Thyroid gland (tissue), 4 donors: ENCODE results near the gene NPHP4. TPM values are rescaled to one million over a fixed set of nuclear protein-coding genes. Genes with fewer than 3 reads are reported as not detected.

Experiments
- DNase-seq, 2 donors: peaks; one replicate each; pipeline ENCODE4 v3.0.0-alpha.2; 2019
- H3K27ac ChIP-seq, 3 donors: fragments of 200-600 bp; sonication (generic); 1 replicate in 2 of 3; 2 replicates in 1 of 3; pipeline ENCODE4 v1.5.1; 2016 to 2019; ENCODE audit warnings: mild to moderate bottlenecking in 1 of 3, moderate library complexity in 1 of 3
- H3K27me3 ChIP-seq: fragments of 200-600 bp; sonication (generic); one replicate; pipeline ENCODE4 v1.5.1; 2019
- H3K36me3 ChIP-seq, 2 donors: fragments of 200-600 bp; sonication (generic); one replicate each; pipeline ENCODE4 v1.5.1; 2016 to 2019
- H3K4me1 ChIP-seq, 2 donors: fragments of 200-600 bp; sonication (generic); one replicate each; pipeline ENCODE4 v1.5.1; 2017 to 2019
- H3K4me3 ChIP-seq, 3 donors: fragments of 200-600 bp; sonication (generic); replicated peaks in 1 of 3; 1 replicate in 2 of 3; 2 replicates in 1 of 3; pipeline ENCODE4 v1.5.1; 2016; ENCODE audit warnings: mild to moderate bottlenecking in 1 of 3
- H3K9me3 ChIP-seq: fragments of 200-600 bp; sonication (generic); one replicate; pipeline ENCODE4 v1.5.1; 2017
- CTCF ChIP-seq, 6 experiments: fragments of 200-600 bp in 3 of 6; fragments of 450-650 bp in 3 of 6; sonication (generic) in 3 of 6; IDR thresholded peaks; one replicate each; pipeline ENCODE4 v1.5.1; 2016 to 2019; ENCODE audit warnings: antibody characterized with exemption in 6 of 6, mild to moderate bottlenecking in 2 of 6, inconsistent platforms in 1 of 6, moderate library complexity in 1 of 6
- POLR2A ChIP-seq, 2 donors: fragments of 450-650 bp; IDR thresholded peaks; one replicate each; pipeline ENCODE4 v1.6.1; 2017; ENCODE audit warnings: antibody characterized with exemption in 2 of 2, mild to moderate bottlenecking in 2 of 2, moderate library complexity in 1 of 2
- WGBS, 2 donors: methylation state at CpG; one replicate each; pipeline ENCODE4 v1.1.5; 2017; 5-methylcytosine and 5-hydroxymethylcytosine counted together
- intact Hi-C: fragments of 100-400 bp; cut with DNase I; formaldehyde crosslinking; loops from one replicate; pipeline ENCODE4 v1.15.1; 2023
- total RNA-seq, 4 donors: library from RNA; depleted of rRNA; stranded (reverse); fragments of >200 nt; gene quantifications; one replicate each; pipeline ENCODE4 v1.2.3, GENCODE V29; 2016

Gene NPHP4
- total RNA-seq, 4 donors from 2014 or later: 24.3 to 48.3 (median 30.4) TPM

GRCh38 chr1:6008084-6008415 lies 15.8 kb upstream of the NPHP4 start:
- H3K36me3 ChIP-seq: no peaks in the 10 kb centered on the region
- H3K27ac ChIP-seq: no peak overlapping the region
- 91 to 92% methylated on average over 10 to 11 of the region's 11 CpGs for WGBS, 2 donors
- TF ChIP-seq POLR2A (IDR thresholded peaks at IDR 0.05): no peak
- no peak for TF ChIP-seq CTCF (IDR thresholded peaks at IDR 0.05)
- DNase-seq: no peak
- intact Hi-C loops: no loop called here
- no peak overlapping the region for H3K4me3 ChIP-seq
- H3K9me3 ChIP-seq: no peaks in the 10 kb centered on the region
- H3K27me3 ChIP-seq: no peaks in the 10 kb centered on the region
- H3K4me1 ChIP-seq: no peaks in the 10 kb centered on the region

GRCh38 chr1:6007318-6008083 lies 15.3 kb upstream of the NPHP4 start:
- H3K27me3 ChIP-seq: no peaks in the 10 kb centered on the region
- no peak for TF ChIP-seq POLR2A (IDR thresholded peaks at IDR 0.05)
- TF ChIP-seq CTCF (IDR thresholded peaks at IDR 0.05): no peak
- DNase-seq: no peak
- H3K27ac ChIP-seq: no peak overlapping the region
- intact Hi-C loops: no loop called here
- H3K9me3 ChIP-seq: no peaks in the 10 kb centered on the region
- 59 to 63% methylated on average over 23 to 24 of the region's 25 CpGs for WGBS, 2 donors
- no peaks in the 10 kb centered on the region for H3K4me1 ChIP-seq
- H3K36me3 ChIP-seq: no peaks in the 10 kb centered on the region
- H3K4me3 ChIP-seq: no peak overlapping the region

GRCh38 chr1:6006882-6007281 lies 14.7 kb upstream of the NPHP4 start:
- H3K4me1 ChIP-seq: no peaks in the 10 kb centered on the region
- no peaks in the 10 kb centered on the region for H3K36me3 ChIP-seq
- DNase-seq: no peak
- no peak overlapping the region for H3K27ac ChIP-seq
- H3K9me3 ChIP-seq: no peaks in the 10 kb centered on the region
- no peaks in the 10 kb centered on the region for H3K27me3 ChIP-seq
- H3K4me3 ChIP-seq: no peak overlapping the region
- TF ChIP-seq POLR2A (IDR thresholded peaks at IDR 0.05) (no peak), CTCF (IDR thresholded peaks at IDR 0.05) (no peak)
- intact Hi-C loops: no loop called here
- 83 to 85% methylated on average over 12 of the region's 12 CpGs for WGBS, 2 donors

- H3K4me1 ChIP-seq: no peaks in the 10 kb centered on the region
- intact Hi-C loops: no loop called here
- 73 to 82% methylated on average over 10 of the region's 10 CpGs for WGBS, 2 donors
- no peaks in the 10 kb centered on the region for H3K9me3 ChIP-seq
- TF ChIP-seq POLR2A (IDR thresholded peaks at IDR 0.05): no peak
- no peak for TF ChIP-seq CTCF (IDR thresholded peaks at IDR 0.05)
- no peak overlapping the region for H3K4me3 ChIP-seq
- H3K36me3 ChIP-seq: no peaks in the 10 kb centered on the region
- no peak overlapping the region for H3K27ac ChIP-seq
- no peak for DNase-seq
- H3K27me3 ChIP-seq: no peaks in the 10 kb centered on the region
Observed at GRCh38 chr1:6005276-6005917, 13.2 kb upstream of the NPHP4 start.

GRCh38 chr1:6004412-6005123 lies 12.3 kb upstream of the NPHP4 start:
- TF ChIP-seq POLR2A (IDR thresholded peaks at IDR 0.05) (no peak), CTCF (IDR thresholded peaks at IDR 0.05) (no peak)
- H3K9me3 ChIP-seq: no peaks in the 10 kb centered on the region
- no peak overlapping the region for H3K4me3 ChIP-seq
- WGBS, 2 donors: 94 to 96% methylated on average over 9 to 11 of the region's 11 CpGs
- no peaks in the 10 kb centered on the region for H3K4me1 ChIP-seq
- DNase-seq: no peak
- intact Hi-C loops: no loop called here
- no peak overlapping the region for H3K27ac ChIP-seq
- H3K36me3 ChIP-seq: no peaks in the 10 kb centered on the region
- H3K27me3 ChIP-seq: no peaks in the 10 kb centered on the region
